Skeletal muscle satellite cell (primary cell): ENCODE data around the gene IL4R.

ENCODE experiments used
- H3K27me3 ChIP-seq: 2 replicates; pipeline ENCODE4 v1.7.0; 2013; ENCODE audit warnings: low read length; ENCODE audit not compliant: control insufficient read depth, insufficient read depth
- H3K36me3 ChIP-seq: 2 replicates; pipeline ENCODE4 v1.7.0; 2013; ENCODE audit warnings: mild to moderate bottlenecking, control low read depth, low read length; ENCODE audit not compliant: insufficient read depth
- H3K4me1 ChIP-seq: 2 replicates; pipeline ENCODE4 v1.7.0; 2013; ENCODE audit warnings: low read length; ENCODE audit not compliant: control insufficient read depth, insufficient read depth
- H3K4me2 ChIP-seq: 2 replicates; pipeline ENCODE4 v1.7.0; 2013; ENCODE audit warnings: mild to moderate bottlenecking, low read length
- H3K4me3 ChIP-seq: 2 replicates; pipeline ENCODE4 v1.7.0; 2013; ENCODE audit warnings: low read length
- H3K9ac ChIP-seq: 2 replicates; pipeline ENCODE4 v1.7.0; 2013; ENCODE audit warnings: mild to moderate bottlenecking, low read depth, low read length, moderate library complexity
- H3K9me3 ChIP-seq: replicated peaks from 2 replicates; pipeline ENCODE4 v1.7.0; 2013; ENCODE audit warnings: mild to moderate bottlenecking, control low read depth, low read length

IL4R gene

GRCh38 chr16:27351989-27352388 is 38.2 kb downstream of the IL4R start:
- H3K9ac ChIP-seq, result no peak overlapping the region
- no peaks in the 10 kb centered on the region for H3K4me1 ChIP-seq
- no peak overlapping the region for H3K4me3 ChIP-seq
- H3K9me3 ChIP-seq, result no peaks in the 10 kb centered on the region
- H3K27me3 ChIP-seq, result no peaks in the 10 kb centered on the region
- H3K4me2 ChIP-seq, result no peak overlapping the region
- peaks cover 70% of the 10 kb centered on the region for H3K36me3 ChIP-seq

- peaks cover 65% of the 10 kb centered on the region for H3K36me3 ChIP-seq
- no peaks in the 10 kb centered on the region for H3K4me1 ChIP-seq
- no peaks in the 10 kb centered on the region for H3K9me3 ChIP-seq
- no peak overlapping the region for H3K9ac ChIP-seq
- no peaks in the 10 kb centered on the region for H3K27me3 ChIP-seq
- no peak overlapping the region for H3K4me2 ChIP-seq
- no peak overlapping the region for H3K4me3 ChIP-seq
Observed at GRCh38 chr16:27353853-27354252, 40.1 kb downstream of the IL4R start.

- no peak overlapping the region for H3K4me2 ChIP-seq
- H3K9me3 ChIP-seq, result peaks cover 4% of the 10 kb centered on the region
- H3K4me3 ChIP-seq, result no peak overlapping the region
- no peak overlapping the region for H3K9ac ChIP-seq
- H3K27me3 ChIP-seq, result no peaks in the 10 kb centered on the region
- H3K4me1 ChIP-seq, result no peaks in the 10 kb centered on the region
- peaks cover 67% of the 10 kb centered on the region for H3K36me3 ChIP-seq
Observed at GRCh38 chr16:27355610-27356009, 41.8 kb downstream of the IL4R start.

- Histone ChIP-seq H3K9ac (no peak overlapping the region), H3K9me3 (peaks cover 4% of the 10 kb centered on the region), H3K27me3 (no peaks in the 10 kb centered on the region), H3K4me3 (no peak overlapping the region), H3K4me2 (no peak overlapping the region), H3K4me1 (no peaks in the 10 kb centered on the region), H3K36me3 (peaks cover 62% of the 10 kb centered on the region)
Observed at GRCh38 chr16:27356794-27357193, 43.0 kb downstream of the IL4R start.

- H3K9me3 ChIP-seq, result peaks cover 4% of the 10 kb centered on the region
- no peak overlapping the region for H3K4me3 ChIP-seq
- peaks cover 67% of the 10 kb centered on the region for H3K36me3 ChIP-seq
- H3K9ac ChIP-seq, result no peak overlapping the region
- H3K4me1 ChIP-seq, result no peaks in the 10 kb centered on the region
- H3K4me2 ChIP-seq, result no peak overlapping the region
- H3K27me3 ChIP-seq, result no peaks in the 10 kb centered on the region
Observed at GRCh38 chr16:27359051-27359450, 45.3 kb downstream of the IL4R start.

- Histone ChIP-seq H3K36me3 (peaks cover 61% of the 10 kb centered on the region), H3K9me3 (peaks cover 4% of the 10 kb centered on the region), H3K27me3 (no peaks in the 10 kb centered on the region), H3K4me3 (no peak overlapping the region), H3K9ac (no peak overlapping the region), H3K4me2 (no peak overlapping the region), H3K4me1 (no peaks in the 10 kb centered on the region)
Observed at GRCh38 chr16:27359615-27360014, 45.8 kb downstream of the IL4R start.

GRCh38 chr16:27361987-27362386 is 48.2 kb downstream of the IL4R start:
- no peak overlapping the region for H3K4me3 ChIP-seq
- peaks cover 4% of the 10 kb centered on the region for H3K9me3 ChIP-seq
- H3K27me3 ChIP-seq, result no peaks in the 10 kb centered on the region
- H3K9ac ChIP-seq, result no peak overlapping the region
- peaks cover 44% of the 10 kb centered on the region for H3K36me3 ChIP-seq
- H3K4me2 ChIP-seq, result no peak overlapping the region
- H3K4me1 ChIP-seq, result peaks cover 13% of the 10 kb centered on the region

- Histone ChIP-seq H3K4me3 (no peak overlapping the region), H3K36me3 (peaks cover 42% of the 10 kb centered on the region), H3K27me3 (no peaks in the 10 kb centered on the region), H3K9ac (no peak overlapping the region), H3K4me2 (no peak overlapping the region), H3K9me3 (peaks cover 4% of the 10 kb centered on the region), H3K4me1 (peaks cover 19% of the 10 kb centered on the region)
Observed at GRCh38 chr16:27362570-27363245, 48.9 kb downstream of the IL4R start.

- peaks cover 39% of the 10 kb centered on the region for H3K36me3 ChIP-seq
Observed at GRCh38 chr16:27363246-27363632, 49.5 kb downstream of the IL4R start.

GRCh38 chr16:27363797-27364196 is 50.0 kb downstream of the IL4R start:
- no peak overlapping the region for H3K4me2 ChIP-seq
- peaks cover 4% of the 10 kb centered on the region for H3K9me3 ChIP-seq
- no peak overlapping the region for H3K9ac ChIP-seq
- H3K4me3 ChIP-seq, result no peak overlapping the region
- H3K36me3 ChIP-seq, result peaks cover 34% of the 10 kb centered on the region
- no peaks in the 10 kb centered on the region for H3K27me3 ChIP-seq
- H3K4me1 ChIP-seq, result peaks cover 23% of the 10 kb centered on the region

More at GRCh38 chr16:27363246-27363632, 49.5 kb downstream of the IL4R start:
- no peak overlapping the region for H3K9ac ChIP-seq
- no peak overlapping the region for H3K4me2 ChIP-seq
- H3K27me3 ChIP-seq, result no peaks in the 10 kb centered on the region
- peaks cover 23% of the 10 kb centered on the region for H3K4me1 ChIP-seq
- H3K9me3 ChIP-seq, result peaks cover 4% of the 10 kb centered on the region
- H3K4me3 ChIP-seq, result no peak overlapping the region

GRCh38 chr16:27364493-27365141 is 50.8 kb downstream of the IL4R start:
- Histone ChIP-seq H3K4me3 (no peak overlapping the region), H3K27me3 (no peaks in the 10 kb centered on the region), H3K9ac (no peak overlapping the region), H3K9me3 (no peaks in the 10 kb centered on the region), H3K4me1 (peaks cover 25% of the 10 kb centered on the region), H3K4me2 (no peak overlapping the region), H3K36me3 (peaks cover 25% of the 10 kb centered on the region)
